Activated CD4-positive, alpha-beta T cell treated with anti-CD3 and anti-CD28 coated beads, Interleukin-2, amount 50 U/mL, for 48 hours (primary cell): ENCODE measurements around the gene OVOL2.
"Not testable (repeated sequence)": the region's sequence is repeated elsewhere in the genome, so short reads cannot be mapped to it uniquely, and the experiment has no call there.

Experiments used
- DNase-seq, 2 experiments: peaks; one replicate each; pipeline ENCODE4 v3.0.0-alpha.2; 2020

Gene OVOL2

DNA sequence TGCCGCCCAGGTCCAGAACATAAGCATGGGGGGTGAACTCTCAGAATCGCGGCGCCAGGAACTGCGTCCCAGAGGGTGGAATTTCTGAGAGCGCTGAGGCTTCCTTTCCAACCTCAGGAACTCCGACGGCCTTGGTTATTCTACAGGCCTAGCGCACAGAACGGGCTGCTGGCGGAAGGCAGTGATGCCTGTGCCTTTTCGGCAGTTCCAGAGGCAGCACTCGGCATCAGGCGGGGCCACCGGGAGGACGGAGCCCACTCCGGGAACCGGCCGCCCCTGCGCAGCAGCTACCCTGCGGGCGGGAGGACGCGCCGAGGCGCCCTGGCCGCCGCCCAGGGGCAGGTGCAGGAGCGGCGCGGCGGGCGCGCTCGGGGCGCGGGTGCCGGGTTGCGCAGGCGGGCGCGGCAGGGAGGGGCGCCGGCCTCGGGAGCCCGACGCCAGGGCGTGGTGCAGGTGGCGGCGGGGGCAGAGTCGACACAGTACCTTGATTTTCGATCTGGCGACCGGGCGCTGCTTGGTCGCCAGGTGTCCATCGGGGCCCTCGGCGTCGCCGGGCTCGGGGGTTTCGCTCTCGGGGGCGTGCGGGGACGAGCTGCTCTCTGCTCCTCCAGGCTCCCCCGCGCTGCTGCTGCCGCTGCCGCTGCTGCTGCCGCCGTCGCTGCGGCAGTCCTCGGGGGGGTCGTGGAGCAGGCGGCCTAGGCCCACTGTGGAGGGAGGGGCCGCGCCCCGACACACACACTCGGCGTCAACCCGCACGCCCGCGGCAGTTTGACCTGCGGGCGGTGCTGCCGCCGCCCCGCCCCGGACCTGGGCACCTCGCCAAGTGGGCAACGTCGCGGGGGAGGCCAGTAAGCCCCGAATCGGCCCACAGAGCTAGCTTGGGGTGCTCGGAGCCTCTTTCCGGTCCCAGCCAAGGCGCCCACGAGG, 1.3 kb downstream of the OVOL2 start:
- DNase-seq, result no peak

GRCh38 chr20:18055261-18055660, 2.5 kb downstream of the OVOL2 start:
- no peak for DNase-seq

DNA sequence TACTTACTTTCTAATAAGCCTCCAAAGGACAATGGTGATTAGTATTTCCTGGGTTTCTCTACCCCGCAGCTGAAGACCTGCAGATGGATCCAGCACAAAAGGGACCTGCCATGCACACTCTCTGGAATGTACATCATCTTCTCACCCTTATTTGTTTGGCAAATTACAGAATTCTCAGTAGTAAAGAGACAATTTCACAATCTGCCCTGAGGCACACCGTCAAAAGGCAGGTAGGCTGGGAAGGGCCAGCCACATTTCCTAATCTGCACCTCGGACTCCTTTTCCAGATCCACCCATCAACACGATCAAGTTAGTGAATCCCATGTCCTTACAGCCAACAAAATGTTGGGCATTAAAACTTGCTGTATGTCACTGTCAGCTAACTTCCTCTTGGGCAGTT, 4.9 kb downstream of the OVOL2 start:
- no peak for DNase-seq

DNA sequence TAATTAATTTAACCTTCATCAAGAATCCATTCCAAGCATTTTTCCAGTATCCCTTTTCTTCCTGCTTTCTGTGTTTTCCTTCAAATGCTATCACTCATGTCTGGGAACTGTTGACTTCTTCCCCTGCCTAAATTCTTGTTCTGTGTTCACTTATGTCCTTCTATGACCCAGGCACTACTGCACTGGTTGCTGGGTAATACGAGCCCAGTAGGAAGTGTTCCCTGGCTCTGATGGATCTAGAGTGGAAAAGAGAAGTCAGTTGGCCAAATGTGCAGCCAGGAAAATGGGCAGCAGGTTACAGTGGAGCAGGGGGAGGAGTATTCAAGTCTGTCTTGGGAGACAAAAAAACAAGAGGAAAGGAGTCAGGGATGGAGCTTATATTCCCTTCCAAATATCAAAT, 7.1 kb downstream of the OVOL2 start:
- DNase-seq, result no peak

DNA sequence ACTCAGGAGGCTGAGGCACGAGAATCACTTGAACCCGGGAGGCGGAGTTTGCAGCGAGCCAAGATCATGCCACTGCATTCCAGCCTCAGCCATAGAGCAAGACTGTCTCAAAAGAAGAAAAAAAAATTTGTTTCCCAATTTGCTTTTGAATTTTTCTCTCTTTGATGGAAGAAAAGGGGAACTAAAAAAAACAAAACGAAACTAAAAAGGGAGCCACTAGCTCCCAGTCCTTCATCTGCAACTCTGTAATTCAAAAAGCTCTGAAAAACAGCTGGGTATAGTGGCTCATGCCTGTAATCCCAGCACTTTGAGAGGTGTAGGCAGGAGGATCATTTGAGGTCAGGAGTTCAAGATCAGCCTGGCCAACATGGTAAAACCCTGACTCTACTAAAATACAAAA, 9.5 kb downstream of the OVOL2 start:
- no peak for DNase-seq

- no peak for DNase-seq
Observed at GRCh38 chr20:18046535-18046934, 11.2 kb downstream of the OVOL2 start.

DNA sequence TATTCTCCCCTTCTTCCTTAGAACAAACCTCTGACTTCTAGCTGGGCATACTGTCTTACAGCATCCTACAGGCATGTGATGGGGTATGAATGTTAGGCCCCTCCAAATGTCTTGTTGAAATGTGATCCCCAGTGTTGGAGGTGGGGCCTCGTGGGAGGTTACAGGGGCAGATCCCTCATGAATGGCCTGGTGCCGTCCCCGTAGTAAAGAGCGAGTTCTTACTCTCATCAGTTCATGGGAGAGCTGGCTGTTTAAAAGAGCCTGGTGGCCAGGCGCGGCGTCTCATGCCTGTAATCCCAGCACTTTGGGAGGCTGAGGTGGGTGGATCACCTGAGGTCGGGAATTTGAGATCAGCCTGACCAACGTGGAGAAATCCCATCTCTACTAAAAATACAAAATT, 15.5 kb downstream of the OVOL2 start:
- DNase-seq, result no peak

GRCh38 chr20:18041462-18041861, 16.3 kb downstream of the OVOL2 start:
- DNase-seq, result no peak

DNA sequence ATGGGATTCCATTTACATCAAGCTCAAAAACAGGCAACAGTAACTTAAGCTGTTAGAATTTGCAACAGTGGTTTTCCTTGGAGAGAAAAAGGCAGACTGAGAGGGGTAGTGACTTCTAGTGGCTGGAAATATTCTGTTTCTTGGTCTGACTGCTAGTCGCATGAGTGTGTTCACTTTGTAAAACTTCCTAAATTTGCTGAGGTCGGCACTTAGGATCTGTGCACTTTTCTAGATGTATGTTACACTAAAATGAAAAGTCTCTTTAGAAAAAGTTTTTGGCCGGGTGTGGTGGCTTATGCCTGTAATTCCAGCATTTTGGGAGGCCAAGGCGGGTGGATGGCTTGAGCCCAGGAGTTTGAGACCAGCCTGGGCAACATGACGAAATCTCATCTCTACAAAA, 18.7 kb downstream of the OVOL2 start:
- no peak for DNase-seq

- DNase-seq, result no peak
Observed at GRCh38 chr20:18034039-18034438, 23.7 kb downstream of the OVOL2 start.

DNA sequence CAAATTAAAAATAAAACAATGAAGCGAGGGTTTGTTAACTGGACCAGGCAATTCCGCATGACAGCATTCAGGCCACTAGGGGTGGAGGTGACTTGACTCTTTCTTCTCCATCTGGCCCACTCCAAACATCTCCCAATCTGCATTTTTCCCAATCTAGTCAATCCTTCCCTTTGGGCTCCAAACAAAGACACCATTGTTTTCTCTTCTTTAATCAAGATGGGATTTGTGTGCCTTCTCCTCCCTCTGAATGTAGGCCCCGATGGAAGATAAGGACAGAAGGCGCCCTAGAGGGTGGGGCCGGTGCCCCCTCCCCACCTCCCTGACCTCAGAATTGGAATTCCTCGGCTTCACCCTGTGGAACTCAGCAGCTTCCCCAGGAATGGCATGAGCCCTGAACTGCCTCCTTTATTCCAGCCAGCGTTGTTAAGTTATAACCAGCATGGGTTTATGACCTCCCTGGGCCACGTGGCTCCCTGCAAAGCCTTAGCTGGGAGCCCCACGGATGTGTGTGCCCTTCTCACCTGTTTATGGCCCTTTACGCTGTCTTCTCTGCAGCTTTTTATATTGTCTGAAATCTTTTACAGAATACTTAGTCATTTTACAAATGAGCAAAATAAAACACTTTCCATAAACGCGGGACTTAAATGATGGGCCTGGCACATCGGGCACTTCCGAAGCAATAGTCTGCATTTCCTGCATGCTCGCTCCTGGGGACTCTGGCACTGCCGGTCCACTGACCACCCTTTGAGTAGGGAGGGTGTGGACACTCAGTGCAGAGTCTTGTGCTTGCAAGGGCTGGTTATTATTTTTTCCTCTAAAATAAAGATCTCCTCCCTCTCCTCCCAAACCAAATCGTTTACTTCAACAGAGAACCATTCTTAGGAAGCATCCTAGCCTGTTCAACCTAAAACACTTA, 24.5 kb downstream of the OVOL2 start:
- DNase-seq, result no peak

DNA sequence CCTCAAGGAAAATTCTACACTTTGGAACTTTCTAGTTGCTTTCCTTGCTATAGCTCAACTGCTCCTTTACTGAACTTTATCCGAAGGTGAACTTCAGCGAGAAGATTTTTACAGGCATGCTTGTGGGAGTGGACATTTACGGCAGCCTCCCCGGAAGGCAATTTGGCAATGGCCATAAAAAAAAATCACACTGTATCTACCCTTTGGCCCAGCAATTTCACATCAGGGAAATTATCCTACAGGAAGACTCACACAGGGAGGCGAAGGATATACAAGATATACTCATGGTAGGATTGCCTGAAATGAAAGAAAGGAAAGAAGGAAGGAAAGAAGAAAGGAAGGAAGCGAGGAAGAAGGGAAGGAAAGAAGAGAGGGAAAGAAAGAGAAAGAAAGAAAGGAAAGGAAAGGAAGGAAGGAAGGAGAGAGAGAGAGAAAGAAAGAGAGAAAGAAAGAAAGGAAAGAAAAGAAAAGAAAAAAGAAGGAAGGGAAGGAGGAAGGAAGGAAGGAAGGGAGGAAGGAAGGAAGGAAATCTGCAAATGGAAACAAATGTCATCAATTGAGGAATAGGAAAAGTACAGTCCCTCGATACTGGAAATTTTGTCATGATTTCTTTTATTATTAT, 25.7 kb downstream of the OVOL2 start:
- DNase-seq, result no peak

GRCh38 chr20:18031050-18031449, 26.7 kb downstream of the OVOL2 start:
- DNase-seq, result no peak

DNA sequence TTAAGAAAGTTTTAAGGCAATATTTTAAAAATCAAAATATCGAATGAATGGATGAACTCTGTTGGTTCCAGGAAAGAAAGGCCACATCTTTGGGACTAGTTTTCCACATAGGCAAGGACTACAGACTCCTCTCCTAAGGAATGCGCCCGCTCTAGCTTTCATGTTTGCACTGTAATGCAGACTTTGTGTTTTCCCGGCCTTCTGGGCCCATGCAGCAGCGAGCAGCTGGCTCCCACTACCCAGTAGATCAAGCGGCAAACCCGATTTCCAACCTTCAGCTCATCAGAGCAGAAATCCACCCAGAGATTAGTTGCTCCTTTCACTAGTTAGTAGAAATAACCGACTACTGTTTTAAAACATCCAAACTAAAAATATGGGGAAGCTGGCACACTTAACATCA, 27.7 kb downstream of the OVOL2 start:
- DNase-seq, result no peak

DNA sequence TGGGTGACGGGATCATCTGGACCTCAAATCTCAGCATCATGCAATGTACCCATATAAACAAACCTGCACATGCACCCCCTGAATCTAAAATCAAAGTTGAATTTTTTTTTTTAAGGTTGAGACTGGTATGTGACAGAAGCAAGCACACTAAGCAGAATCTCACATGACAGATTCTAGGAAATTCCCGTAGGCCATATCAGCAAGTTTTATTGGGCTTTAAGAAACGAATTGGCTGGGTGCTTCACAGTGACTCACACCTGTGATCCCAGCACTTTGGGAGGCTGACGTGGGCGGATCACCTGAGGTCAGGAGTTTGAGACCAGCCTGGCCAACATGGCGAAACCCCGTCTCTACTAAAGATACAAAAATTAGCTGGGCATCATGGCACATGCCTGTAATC, 30.7 kb downstream of the OVOL2 start:
- DNase-seq, result not testable (repeated sequence)

- DNase-seq, result no peak
Observed at GRCh38 chr20:18024606-18025127, 33.0 kb downstream of the OVOL2 start.

DNA sequence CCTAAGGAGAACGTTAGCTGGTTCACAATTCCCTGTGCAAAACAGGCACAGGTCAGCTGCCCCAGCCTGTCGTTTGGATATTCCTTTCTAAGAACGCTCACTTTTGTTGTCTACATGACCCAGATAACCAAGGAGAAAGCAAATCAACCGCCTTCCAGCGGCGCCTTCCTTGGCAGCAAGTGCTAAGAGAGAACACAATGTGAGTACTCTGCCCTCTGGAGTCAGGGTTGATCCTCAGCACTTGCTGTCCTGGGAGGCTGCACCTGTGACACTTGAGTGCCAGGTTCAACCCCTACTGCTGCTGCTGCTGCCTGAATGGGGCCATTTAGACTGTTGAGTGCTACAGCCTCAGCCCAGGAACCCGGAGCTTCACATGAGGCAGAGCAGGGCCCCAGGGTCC, 36.8 kb downstream of the OVOL2 start:
- DNase-seq, result no peak

DNA sequence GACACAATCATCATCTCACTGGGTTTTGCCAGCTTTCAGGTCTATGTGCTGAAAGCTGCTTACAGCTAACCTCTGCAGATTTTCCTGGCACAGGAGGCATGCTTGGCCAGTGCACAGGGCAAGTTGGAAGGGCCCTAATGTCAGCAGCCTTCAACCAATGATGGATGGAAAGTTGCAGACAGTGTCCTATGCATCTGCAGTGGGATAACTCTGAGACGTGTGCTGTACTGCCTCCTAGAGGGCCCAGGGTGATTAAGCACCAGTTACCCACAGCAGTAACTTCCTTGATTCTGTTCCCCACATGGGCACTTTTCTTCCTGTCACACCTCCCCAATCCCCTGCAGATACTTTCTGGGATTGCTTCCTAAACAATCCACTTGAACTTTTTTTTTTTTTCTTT, 38.6 kb downstream of the OVOL2 start:
- peak; percentile 14 to 21 for DNase-seq

GRCh38 chr20:18018100-18018499, 39.6 kb downstream of the OVOL2 start:
- DNase-seq, result no peak

DNA sequence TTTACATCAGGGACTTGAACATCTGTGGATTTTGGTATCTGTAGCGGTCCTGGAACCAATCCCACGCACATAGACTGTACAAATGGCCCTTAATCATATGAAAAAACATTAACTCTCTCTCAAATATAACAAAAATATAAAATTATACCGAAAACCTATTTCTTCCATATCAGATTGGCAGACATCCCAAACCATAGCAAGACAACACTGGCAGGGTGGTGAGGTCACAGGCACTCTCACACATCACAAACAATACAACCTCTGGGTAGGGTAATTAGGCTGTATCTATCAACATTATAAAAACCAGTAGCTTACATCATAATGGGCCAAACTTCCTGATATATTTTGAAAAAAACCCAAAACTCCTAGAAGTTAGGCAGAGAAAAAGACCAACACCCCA, 40.9 kb downstream of the OVOL2 start:
- DNase-seq, result no peak

DNA sequence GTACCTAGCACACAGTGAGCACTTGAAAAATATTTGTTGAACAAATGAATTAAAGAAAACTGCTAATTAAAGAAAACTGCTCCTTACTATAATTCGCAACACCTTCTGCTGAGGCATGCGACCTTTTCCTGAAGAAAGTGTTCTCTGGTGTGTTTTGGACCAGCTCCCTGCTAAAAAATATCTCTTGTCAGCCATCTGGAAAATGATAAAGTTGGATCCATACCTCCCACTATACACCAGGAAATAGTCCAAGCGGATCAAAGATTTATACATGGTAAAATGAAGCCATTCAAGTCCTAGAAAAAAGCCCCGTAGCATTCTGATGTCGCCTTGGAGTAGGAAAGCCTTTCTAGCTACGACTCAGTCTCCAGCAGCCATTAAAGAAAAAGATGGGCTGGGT, 43.3 kb downstream of the OVOL2 start:
- DNase-seq, result no peak

DNA sequence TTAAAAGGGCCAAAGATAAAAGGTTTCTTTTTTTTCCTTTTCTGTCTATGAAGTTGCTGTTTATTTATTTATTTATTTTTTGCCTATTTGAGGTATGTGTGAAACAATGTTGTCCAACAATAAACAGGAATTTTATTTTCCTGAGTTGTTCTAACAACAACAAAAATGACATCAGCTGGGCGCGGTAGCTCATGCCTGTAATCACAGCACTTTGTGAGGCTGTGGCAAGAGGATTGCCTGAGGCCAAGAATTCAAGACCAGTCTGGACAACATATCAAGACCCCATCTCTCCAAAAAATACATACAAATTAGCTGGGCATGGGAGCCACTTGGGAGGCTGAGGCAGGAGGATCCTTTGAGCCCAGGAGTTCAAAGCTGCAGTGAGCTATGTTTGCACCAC, 44.8 kb downstream of the OVOL2 start:
- no peak for DNase-seq

- no peak for DNase-seq
Observed at GRCh38 chr20:18011951-18012645, 45.6 kb downstream of the OVOL2 start.
